ENCODE measurements around the gene KCNMA1. TPM values are rescaled to one million over a fixed set of nuclear protein-coding genes. Genes with fewer than 3 reads are reported as not detected.

KCNMA1 gene
- total RNA-seq, 1 experiment from 2014 or later = 0.49 TPM

DNA sequence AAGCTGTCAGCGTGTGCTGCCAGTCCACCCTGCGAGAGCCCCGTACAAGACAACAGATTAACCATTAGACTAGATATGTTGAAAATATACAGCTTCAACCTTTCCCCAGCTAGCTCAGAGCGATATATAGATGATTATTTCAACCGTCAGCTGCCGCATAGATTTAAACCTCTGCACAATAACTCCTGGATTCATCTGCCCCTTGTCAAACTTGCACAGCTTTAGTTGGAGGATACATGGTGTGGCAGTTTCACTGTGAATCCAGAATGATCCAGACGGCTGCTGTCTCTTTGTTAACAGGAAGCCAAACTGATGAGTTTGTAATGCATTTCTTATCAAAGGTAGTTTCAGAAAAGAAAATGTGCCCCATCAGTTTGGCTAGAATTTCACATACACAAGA is 659.7 kb downstream of the KCNMA1 start:
- RAD21 ChIA-PET (ENCODE audit: low non-redundant PET in 1 of 2, low total read pairs in 2 of 2, uncharacterized antibody in 2 of 2, unreplicated experiment in 2 of 2) = no interaction called here
- DNase-seq (ENCODE audit: low read depth, low spot score) = no peak
- no peak overlapping the region for H3K27ac ChIP-seq (ENCODE audit: low read depth, low read length)
- CTCF ChIA-PET = no interaction called here
- H3K9ac ChIP-seq (ENCODE audit: low read length) = no peak overlapping the region
- no peak for ATAC-seq
- no peak overlapping the region for H3K4me2 ChIP-seq (ENCODE audit: low read length)
- intact Hi-C loops (cut with micrococcal nuclease) = no loop called here
- no peaks in the 10 kb centered on the region for H4K20me1 ChIP-seq (ENCODE audit: insufficient read depth)
- no TSS peak for BruUV-seq (replicated peaks)
- no peak overlapping the region for H3K4me3 ChIP-seq (replicated peaks in 1 of 2; ENCODE audit: low read depth in 1 of 2, low read length in 2 of 2)
- H3K4me1 ChIP-seq (ENCODE audit: control insufficient read depth in 1 of 2, insufficient read depth in 2 of 2, low read length in 2 of 2) = no peaks in the 10 kb centered on the region
- H3K79me2 ChIP-seq (ENCODE audit: insufficient read depth, low read length) = no peaks in the 10 kb centered on the region
- H2AFZ ChIP-seq (ENCODE audit: low read depth, low read length, poor library complexity, severe bottlenecking) = no peak overlapping the region
- no peaks in the 10 kb centered on the region for H3K36me3 ChIP-seq (ENCODE audit: control insufficient read depth in 1 of 2, insufficient read depth in 2 of 2, low read length in 2 of 2)
- POLR2A ChIA-PET = no interaction called here
- peaks cover 80% of the 10 kb centered on the region for H3K27me3 ChIP-seq (ENCODE audit: insufficient read depth, low read length)
- TF ChIP-seq EZH2 (IDR thresholded peaks at IDR 0.05) = no peak
- TF ChIP-seq, protein P1, sequence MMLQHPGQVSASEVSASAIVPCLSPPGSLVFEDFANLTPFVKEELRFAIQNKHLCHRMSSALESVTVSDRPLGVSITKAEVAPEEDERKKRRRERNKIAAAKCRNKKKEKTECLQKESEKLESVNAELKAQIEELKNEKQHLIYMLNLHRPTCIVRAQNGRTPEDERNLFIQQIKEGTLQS (IDR thresholded peaks at IDR 0.05) = no peak
- no peaks in the 10 kb centered on the region for H3K9me3 ChIP-seq (ENCODE audit: control insufficient read depth in 1 of 2, insufficient read depth in 1 of 2, low read depth in 1 of 2, low read length in 2 of 2)
- H3K9me2 ChIP-seq (ENCODE audit: insufficient read depth) = no peaks in the 10 kb centered on the region

DNA sequence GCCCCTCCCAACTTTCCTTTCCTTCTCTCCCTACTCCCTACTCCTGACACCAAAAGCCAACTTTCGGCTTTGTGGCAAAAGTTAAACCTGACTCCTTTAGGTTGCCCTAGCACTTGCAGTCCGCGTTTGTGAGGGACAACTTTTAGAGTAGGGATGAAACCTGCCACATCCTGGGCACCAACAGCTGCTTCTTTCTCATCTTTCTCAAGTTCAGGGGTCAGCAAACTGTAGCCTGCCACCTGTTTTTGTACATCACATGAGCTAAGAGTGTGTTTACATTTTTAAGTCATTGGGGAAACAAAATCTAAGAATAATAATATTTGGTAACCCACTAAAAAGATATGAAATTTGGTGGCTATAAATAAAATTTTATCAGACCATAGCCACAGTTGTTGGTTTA is 660.6 kb downstream of the KCNMA1 start:
- Histone ChIP-seq H3K9ac (ENCODE audit: low read length) (no peak overlapping the region), H3K4me3 (replicated peaks in 1 of 2; ENCODE audit: low read depth in 1 of 2, low read length in 2 of 2) (no peak overlapping the region), H2AFZ (ENCODE audit: low read depth, low read length, poor library complexity, severe bottlenecking) (no peak overlapping the region), H3K27ac (ENCODE audit: low read depth, low read length) (no peak overlapping the region), H3K79me2 (ENCODE audit: insufficient read depth, low read length) (no peaks in the 10 kb centered on the region), H3K4me1 (ENCODE audit: control insufficient read depth in 1 of 2, insufficient read depth in 2 of 2, low read length in 2 of 2) (no peaks in the 10 kb centered on the region), H3K36me3 (ENCODE audit: control insufficient read depth in 1 of 2, insufficient read depth in 2 of 2, low read length in 2 of 2) (no peaks in the 10 kb centered on the region), H3K27me3 (ENCODE audit: insufficient read depth, low read length) (peaks cover 71% of the 10 kb centered on the region), H3K4me2 (ENCODE audit: low read length) (no peak overlapping the region), H3K9me2 (ENCODE audit: insufficient read depth) (no peaks in the 10 kb centered on the region), H3K9me3 (ENCODE audit: control insufficient read depth in 1 of 2, insufficient read depth in 1 of 2, low read depth in 1 of 2, low read length in 2 of 2) (no peaks in the 10 kb centered on the region), H4K20me1 (ENCODE audit: insufficient read depth) (no peaks in the 10 kb centered on the region)
- POLR2A ChIA-PET = no interaction called here
- TF ChIP-seq TCF7L2 (IDR thresholded peaks at IDR 0.05; ENCODE audit: borderline replicate concordance, extremely low read depth, insufficient read depth, insufficient read length) = no peak
- TF ChIP-seq POLR2AphosphoS5 (IDR thresholded peaks at IDR 0.05; ENCODE audit: low read depth, low read length) = no peak
- TF ChIP-seq EZH2 (IDR thresholded peaks at IDR 0.05) = no peak
- no peak for TF ChIP-seq CBX3 (IDR thresholded peaks at IDR 0.05; ENCODE audit: low read depth)
- TF ChIP-seq YY1 (IDR thresholded peaks at IDR 0.05; ENCODE audit: extremely low read depth, insufficient replicate concordance, low read depth, low read length) = no peak
- TF ChIP-seq, protein P2, sequence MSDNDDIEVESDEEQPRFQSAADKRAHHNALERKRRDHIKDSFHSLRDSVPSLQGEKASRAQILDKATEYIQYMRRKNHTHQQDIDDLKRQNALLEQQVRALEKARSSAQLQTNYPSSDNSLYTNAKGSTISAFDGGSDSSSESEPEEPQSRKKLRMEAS (IDR thresholded peaks at IDR 0.05) = no peak
- no peak for TF ChIP-seq JUND (IDR thresholded peaks at IDR 0.05)
- no peak for TF ChIP-seq ZNF274 (IDR thresholded peaks at IDR 0.05; ENCODE audit: low read depth, low read length)
- TF ChIP-seq RAD21 (IDR thresholded peaks at IDR 0.05; ENCODE audit: low read depth) = no peak
- TF ChIP-seq EZH2phosphoT487 (IDR thresholded peaks at IDR 0.05; ENCODE audit: borderline replicate concordance) = no peak
- no peak for TF ChIP-seq EGR1 (IDR thresholded peaks at IDR 0.05; ENCODE audit: low read depth)
- no peak for TF ChIP-seq ELF1 (IDR thresholded peaks at IDR 0.05; ENCODE audit: borderline replicate concordance, low read depth)
- ATAC-seq = no peak
- CTCF ChIA-PET = no interaction called here
- RAD21 ChIA-PET (ENCODE audit: low non-redundant PET in 1 of 2, low total read pairs in 2 of 2, uncharacterized antibody in 2 of 2, unreplicated experiment in 2 of 2) = no interaction called here
- intact Hi-C loops (cut with micrococcal nuclease) = no loop called here
- DNase-seq (ENCODE audit: low read depth, low spot score) = no peak
- no TSS peak for BruUV-seq (replicated peaks)

Data from HCT116 (cell line).